Measurements from ENCODE around the gene ZNF207.

DNA sequence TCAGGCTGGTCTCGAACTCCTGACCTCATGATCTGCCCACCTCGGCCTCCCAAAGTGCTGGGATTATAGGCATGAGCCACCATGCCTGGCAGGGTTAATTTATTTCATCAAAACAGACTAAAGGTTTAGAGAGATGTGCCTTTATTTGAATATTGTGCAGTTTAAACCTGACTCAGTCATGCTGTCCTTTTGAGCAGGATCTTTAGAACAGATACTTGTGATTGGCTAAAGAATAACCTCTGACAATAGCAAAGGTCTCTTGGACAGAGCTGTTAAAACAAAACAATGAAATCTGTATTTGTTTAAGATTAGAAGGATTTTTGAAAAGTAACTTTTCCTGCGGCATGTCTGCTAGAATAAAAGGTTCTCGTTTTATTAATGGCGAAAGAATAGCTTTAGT, 36.0 kb downstream of the ZNF207 start:
- TF ChIP-seq, protein P1, sequence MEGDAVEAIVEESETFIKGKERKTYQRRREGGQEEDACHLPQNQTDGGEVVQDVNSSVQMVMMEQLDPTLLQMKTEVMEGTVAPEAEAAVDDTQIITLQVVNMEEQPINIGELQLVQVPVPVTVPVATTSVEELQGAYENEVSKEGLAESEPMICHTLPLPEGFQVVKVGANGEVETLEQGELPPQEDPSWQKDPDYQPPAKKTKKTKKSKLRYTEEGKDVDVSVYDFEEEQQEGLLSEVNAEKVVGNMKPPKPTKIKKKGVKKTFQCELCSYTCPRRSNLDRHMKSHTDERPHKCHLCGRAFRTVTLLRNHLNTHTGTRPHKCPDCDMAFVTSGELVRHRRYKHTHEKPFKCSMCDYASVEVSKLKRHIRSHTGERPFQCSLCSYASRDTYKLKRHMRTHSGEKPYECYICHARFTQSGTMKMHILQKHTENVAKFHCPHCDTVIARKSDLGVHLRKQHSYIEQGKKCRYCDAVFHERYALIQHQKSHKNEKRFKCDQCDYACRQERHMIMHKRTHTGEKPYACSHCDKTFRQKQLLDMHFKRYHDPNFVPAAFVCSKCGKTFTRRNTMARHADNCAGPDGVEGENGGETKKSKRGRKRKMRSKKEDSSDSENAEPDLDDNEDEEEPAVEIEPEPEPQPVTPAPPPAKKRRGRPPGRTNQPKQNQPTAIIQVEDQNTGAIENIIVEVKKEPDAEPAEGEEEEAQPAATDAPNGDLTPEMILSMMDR (IDR thresholded peaks at IDR 0.05; ENCODE audit: low read depth, low read length): no peak
- no peak for TF ChIP-seq EZH2phosphoT487 (IDR thresholded peaks at IDR 0.05; ENCODE audit: low read depth)
